T47D (cell line): ENCODE data around the gene OSBPL10.
"Not testable (repeated sequence)": the region's sequence is repeated elsewhere in the genome, so short reads cannot be mapped to it uniquely, and the experiment has no call there.

Source experiments
- DNase-seq, 2 experiments: peaks; one replicate each; pipeline versions ENCODE4 v3.0.0 to v3.0.0-alpha.2; 2011 to 2012; ENCODE audit warnings: low read depth in 1 of 2, low spot score in 1 of 2
- JUND ChIP-seq: IDR thresholded peaks from 2 replicates; pipeline ENCODE4 v1.6.1; 2012; ENCODE audit warnings: low read depth
- in situ Hi-C: cut with HindIII; loops from 2 replicates; pipeline ENCODE4 v1.10.0; 2016; ENCODE audit warnings: low sequenced_read_pairs, low pct_unique_long_range_greater_than_20kb

OSBPL10 gene

GRCh38 chr3:31981206-31982181 lies at the start of gene OSBPL10, which contains the start of gene ZNF860:
OSBPL10 (minus strand) TSS chr3:31981262; CDS start chr3:31981179, 83 bp downstream.
ZNF860 (plus strand) TSS chr3:31981750; CDS start chr3:31989080, 7,330 bp downstream.
- DNase-seq, result peak; percentile 43 to 94
- no peak for TF ChIP-seq JUND

GRCh38 chr3:32026593-32026992 lies 45.5 kb upstream of the OSBPL10 start:
- in situ Hi-C loops, result no loop called here
- no peak for TF ChIP-seq JUND
- DNase-seq, result no peak

More at GRCh38 chr3:31981206-31982181, at the start of gene OSBPL10, which contains the start of gene ZNF860:
- in situ Hi-C loops, result no loop called here

- in situ Hi-C loops, result no loop called here
- no peak for TF ChIP-seq JUND
- no peak for DNase-seq
Measured at GRCh38 chr3:32022947-32023346, 41.9 kb upstream of the OSBPL10 start.

GRCh38 chr3:32021748-32022147 lies 40.7 kb upstream of the OSBPL10 start:
- no peak for DNase-seq
- in situ Hi-C loops, result no loop called here
- no peak for TF ChIP-seq JUND

- peak in 1 of 2 experiments; percentile 79 for DNase-seq
- in situ Hi-C loops, result no loop called here
- TF ChIP-seq JUND, result 0 out of 2 replicates have a peak, but pooled peaks have one; percentile 29
Measured at GRCh38 chr3:32021155-32021554, 40.1 kb upstream of the OSBPL10 start.

GRCh38 chr3:32018757-32019564 lies 37.9 kb upstream of the OSBPL10 start:
- TF ChIP-seq JUND, result no peak
- peak; percentile 33 to 79 for DNase-seq
- in situ Hi-C loops, result no loop called here

- in situ Hi-C loops, result no loop called here
- no peak for DNase-seq
- TF ChIP-seq JUND, result no peak
Measured at GRCh38 chr3:32017286-32017685, 36.2 kb upstream of the OSBPL10 start.

GRCh38 chr3:32015638-32016037 lies 34.6 kb upstream of the OSBPL10 start:
- in situ Hi-C loops, DNase-seq: not testable (repeated sequence)

- DNase-seq, in situ Hi-C loops: not testable (repeated sequence)
Measured at GRCh38 chr3:32010699-32011098, 29.6 kb upstream of the OSBPL10 start.

- DNase-seq, result no peak
- in situ Hi-C loops, result no loop called here
- TF ChIP-seq JUND, result no peak
Measured at GRCh38 chr3:32009957-32010356, 28.9 kb upstream of the OSBPL10 start.

GRCh38 chr3:32009101-32009500 lies 28.0 kb upstream of the OSBPL10 start:
- DNase-seq, result no peak
- in situ Hi-C loops, result no loop called here
- TF ChIP-seq JUND, result no peak

GRCh38 chr3:32004113-32004765 lies 23.2 kb upstream of the OSBPL10 start:
- in situ Hi-C loops, result no loop called here
- DNase-seq, result peak in 1 of 2 experiments; percentile 44
- TF ChIP-seq JUND, result no peak
